DND-41 (cell line): Measurements from ENCODE around the gene WDR45B.

Source experiments
- EZH2 ChIP-seq: IDR thresholded peaks from 3 replicates; pipeline ENCODE4 v1.6.1; 2012; ENCODE audit warnings: borderline replicate concordance, low read depth, mild to moderate bottlenecking, moderate library complexity, low read length, inconsistent platforms; ENCODE audit not compliant: severe bottlenecking
- TF ChIP-seq, protein P1 (sequence below): IDR thresholded peaks from 2 replicates; pipeline ENCODE4 v1.5.1; 2012; ENCODE audit warnings: borderline replicate concordance, low read length, moderate library complexity, mild to moderate bottlenecking; ENCODE audit not compliant: poor library complexity, severe bottlenecking; ENCODE audit errors: extremely low read depth

DNA sequence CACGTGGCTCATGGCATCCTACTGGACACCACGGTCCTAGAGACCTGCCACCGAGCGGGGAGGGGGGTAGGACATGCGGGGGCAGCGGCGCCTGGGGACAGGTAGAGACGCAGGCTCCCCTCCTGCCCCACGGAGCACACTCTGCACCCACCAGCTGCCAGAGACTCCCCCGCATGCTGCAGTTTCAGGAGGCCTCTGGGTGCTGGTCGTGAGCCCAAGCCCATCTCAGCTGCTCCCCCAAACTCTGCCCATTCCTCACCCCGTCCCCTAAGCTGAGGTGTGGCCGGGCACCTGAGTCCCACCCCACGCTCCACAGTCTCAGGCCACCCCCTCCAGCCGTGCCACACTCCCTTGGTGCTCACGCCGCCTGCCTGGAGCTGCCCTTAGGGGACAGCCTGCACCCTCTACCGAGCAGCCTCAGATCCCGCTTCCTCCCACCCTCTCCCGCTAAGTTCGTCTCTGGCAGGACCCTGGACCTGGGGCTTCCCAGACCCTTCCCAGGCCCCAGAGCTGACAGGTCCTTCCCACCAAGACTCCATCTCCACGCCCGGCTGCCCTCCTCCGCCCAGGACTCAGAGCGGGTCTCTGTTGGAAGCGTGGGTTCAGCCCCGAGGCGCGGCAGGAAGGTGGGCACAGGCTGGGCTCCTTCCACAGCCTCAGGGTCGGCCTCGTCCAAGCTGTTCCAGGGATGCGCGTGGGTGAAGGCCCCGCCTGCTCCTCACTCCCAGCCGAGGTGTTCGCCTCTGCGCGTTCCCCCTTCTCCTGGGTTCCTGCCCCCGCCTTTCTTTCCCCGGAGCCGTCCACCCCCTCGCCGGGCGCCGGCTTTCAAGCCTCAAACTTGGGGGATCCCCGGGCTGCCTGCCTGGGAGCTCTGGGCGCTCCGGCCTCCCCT is 48.9 kb upstream of the WDR45B start:
- TF ChIP-seq, protein P1, sequence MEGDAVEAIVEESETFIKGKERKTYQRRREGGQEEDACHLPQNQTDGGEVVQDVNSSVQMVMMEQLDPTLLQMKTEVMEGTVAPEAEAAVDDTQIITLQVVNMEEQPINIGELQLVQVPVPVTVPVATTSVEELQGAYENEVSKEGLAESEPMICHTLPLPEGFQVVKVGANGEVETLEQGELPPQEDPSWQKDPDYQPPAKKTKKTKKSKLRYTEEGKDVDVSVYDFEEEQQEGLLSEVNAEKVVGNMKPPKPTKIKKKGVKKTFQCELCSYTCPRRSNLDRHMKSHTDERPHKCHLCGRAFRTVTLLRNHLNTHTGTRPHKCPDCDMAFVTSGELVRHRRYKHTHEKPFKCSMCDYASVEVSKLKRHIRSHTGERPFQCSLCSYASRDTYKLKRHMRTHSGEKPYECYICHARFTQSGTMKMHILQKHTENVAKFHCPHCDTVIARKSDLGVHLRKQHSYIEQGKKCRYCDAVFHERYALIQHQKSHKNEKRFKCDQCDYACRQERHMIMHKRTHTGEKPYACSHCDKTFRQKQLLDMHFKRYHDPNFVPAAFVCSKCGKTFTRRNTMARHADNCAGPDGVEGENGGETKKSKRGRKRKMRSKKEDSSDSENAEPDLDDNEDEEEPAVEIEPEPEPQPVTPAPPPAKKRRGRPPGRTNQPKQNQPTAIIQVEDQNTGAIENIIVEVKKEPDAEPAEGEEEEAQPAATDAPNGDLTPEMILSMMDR = no peak
- no peak for TF ChIP-seq EZH2
